Daoy (cell line): ENCODE results near the gene TRIM41. TPM values are rescaled to one million over a fixed set of nuclear protein-coding genes. Genes with fewer than 3 reads are reported as not detected.
A peak's percentile ranks its signal among the peaks of the same experiment; 100 is the strongest.
"Not testable (repeated sequence)": the region's sequence is repeated elsewhere in the genome, so short reads cannot be mapped to it uniquely, and the experiment has no call there.

ENCODE experiments used
- DNase-seq: peaks from one replicate; pipeline ENCODE4 v3.0.0-alpha.2; 2015; ENCODE audit warnings: low read depth
- total RNA-seq: library from RNA; depleted of rRNA; stranded (reverse); fragments of >200 nt; shearing (Covaris generic); gene quantifications from 2 replicates; pipeline ENCODE4 v1.2.3, GENCODE V29; 2014

The TRIM41 gene
- total RNA-seq, 1 experiment from 2014 or later: 23.3 TPM

DNA sequence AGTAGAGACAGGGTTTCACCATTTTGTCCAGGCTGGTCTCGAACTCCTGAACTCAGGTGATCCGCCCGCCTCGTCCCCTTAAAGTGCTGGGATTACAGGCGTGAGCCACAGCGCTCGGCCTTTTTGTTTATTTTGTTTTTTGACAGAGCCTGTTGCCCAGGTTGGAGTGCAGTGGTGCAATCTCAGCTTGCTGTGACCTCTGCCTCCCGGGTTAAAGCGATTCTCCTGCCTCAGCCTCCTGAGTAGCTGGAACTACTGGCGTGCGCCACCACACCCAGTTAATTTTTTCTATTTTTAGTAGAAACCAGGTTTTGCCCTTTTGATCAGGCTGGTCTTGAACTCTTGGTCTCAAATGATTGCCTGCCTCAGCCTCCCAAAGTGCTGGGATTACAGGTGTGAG, 12.9 kb upstream of the TRIM41 start:
- DNase-seq: not testable (repeated sequence)

- DNase-seq: not testable (repeated sequence)
Observed at GRCh38 chr5:181210698-181211097, 12.4 kb upstream of the TRIM41 start.

DNA sequence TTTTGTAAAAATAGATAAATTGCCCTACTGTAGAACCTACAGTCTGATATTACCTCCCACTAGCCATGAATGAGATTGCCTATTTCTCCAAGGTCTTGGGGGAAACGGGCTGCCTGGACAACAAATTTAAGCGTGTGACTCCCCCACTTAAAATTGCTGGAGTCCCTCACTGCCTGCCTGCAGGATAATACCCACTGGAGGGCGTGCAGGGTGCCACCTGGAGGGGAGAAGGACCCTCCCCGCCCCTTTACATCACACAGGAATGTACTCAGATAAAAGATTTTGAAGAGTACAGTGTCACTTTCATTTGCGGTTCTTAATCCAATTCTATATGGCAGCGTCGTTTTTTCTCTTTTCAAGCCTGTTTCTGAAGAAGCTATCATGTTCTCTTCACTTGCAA, 11.9 kb upstream of the TRIM41 start:
- DNase-seq: no peak

- no peak for DNase-seq
Observed at GRCh38 chr5:181212080-181212479, 11.0 kb upstream of the TRIM41 start.

DNA sequence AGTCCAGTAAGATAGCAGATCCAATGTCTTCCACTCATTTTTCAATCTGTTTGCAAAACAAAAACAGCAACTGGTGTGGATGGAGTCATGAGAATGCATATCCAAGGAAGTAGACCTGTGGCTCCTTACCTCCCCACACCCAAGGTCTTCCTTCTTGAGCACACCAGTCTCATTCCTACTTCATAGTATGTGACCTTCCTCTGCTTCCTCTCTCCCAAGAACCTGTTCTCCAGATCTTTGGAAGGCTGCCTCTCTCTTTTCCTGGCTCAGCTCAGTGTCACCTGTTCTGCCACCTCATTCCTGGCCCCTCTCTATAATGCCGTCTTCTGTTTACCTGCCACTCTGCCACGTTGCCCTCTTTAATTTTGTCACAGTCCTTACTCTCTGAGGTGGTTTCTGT, 10.1 kb upstream of the TRIM41 start:
- DNase-seq: no peak

DNA sequence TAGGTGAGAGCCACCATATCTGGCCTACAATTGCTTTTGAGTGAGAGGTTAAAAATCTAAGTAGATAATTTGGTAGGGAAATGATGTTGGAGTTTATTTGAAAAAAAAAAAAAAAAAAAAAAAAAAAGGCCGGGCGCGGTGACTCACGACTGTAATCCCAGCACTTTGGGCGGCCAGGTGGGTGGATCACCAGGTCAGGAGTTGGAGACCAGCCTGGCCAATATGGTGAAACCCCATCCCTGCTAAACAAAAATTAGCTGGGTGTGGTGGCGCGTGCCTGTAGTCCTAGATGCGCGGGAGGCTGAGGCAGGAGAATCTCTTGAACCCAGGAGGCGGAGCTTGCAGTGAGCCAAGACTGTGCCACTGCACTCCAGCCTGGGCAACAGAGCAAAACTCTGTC, 8.8 kb upstream of the TRIM41 start:
- DNase-seq: not testable (repeated sequence)

- DNase-seq: peak; percentile 66
Observed at GRCh38 chr5:181215997-181216989, 6.8 kb upstream of the TRIM41 start.

DNA sequence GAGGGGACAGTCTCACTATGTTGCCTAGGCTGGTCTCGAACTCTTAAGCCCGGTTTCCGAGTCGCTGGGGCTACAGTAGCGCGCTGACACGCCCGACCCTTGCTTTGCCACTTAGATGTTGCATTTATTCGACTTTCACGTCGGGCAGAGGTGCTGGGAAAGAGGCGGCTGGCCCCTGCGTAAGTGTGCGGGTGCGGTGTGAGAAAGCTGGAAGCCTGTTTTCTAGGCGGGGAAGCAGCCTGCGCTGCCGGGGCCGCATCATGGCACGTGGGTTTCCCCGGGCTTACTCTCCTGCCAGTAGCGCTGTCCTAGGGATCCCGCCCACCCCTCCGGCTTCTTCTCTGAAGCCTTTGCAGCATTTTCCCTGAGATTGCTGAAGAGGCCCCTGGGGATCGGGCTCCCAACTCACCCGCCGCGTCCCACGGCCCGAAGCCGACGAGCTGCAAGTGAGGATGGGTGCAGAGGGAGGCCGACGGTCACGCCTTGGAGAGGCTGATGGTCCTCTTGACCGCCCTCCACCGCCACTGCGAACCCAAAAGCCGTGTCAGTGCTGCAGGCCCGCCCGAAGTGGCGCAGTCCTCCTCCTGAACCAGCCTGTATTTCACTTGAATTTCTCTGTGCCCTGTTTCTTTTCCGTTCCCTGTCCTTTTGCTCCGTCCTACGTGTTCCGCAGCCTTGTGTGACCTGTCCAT, 5.8 kb upstream of the TRIM41 start:
- DNase-seq: peak; percentile 78

GRCh38 chr5:181217803-181218062, 5.3 kb upstream of the TRIM41 start:
- no peak for DNase-seq

DNA sequence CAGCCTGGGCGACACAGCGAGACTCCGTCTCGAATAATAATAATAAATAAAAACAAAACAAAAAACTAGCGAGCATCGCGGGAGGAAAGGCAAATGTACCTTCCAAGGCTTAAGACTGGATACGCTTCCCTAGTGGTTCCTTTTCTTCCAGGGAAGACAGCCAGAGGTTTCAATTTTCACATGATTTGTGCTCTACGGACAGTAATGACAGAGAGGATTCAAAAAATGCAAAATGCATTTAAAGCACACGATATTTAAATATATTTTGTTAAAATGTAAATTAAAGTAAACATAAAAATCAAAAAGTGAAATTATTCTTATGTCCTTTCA, 4.3 kb upstream of the TRIM41 start:
- no peak for DNase-seq

DNA sequence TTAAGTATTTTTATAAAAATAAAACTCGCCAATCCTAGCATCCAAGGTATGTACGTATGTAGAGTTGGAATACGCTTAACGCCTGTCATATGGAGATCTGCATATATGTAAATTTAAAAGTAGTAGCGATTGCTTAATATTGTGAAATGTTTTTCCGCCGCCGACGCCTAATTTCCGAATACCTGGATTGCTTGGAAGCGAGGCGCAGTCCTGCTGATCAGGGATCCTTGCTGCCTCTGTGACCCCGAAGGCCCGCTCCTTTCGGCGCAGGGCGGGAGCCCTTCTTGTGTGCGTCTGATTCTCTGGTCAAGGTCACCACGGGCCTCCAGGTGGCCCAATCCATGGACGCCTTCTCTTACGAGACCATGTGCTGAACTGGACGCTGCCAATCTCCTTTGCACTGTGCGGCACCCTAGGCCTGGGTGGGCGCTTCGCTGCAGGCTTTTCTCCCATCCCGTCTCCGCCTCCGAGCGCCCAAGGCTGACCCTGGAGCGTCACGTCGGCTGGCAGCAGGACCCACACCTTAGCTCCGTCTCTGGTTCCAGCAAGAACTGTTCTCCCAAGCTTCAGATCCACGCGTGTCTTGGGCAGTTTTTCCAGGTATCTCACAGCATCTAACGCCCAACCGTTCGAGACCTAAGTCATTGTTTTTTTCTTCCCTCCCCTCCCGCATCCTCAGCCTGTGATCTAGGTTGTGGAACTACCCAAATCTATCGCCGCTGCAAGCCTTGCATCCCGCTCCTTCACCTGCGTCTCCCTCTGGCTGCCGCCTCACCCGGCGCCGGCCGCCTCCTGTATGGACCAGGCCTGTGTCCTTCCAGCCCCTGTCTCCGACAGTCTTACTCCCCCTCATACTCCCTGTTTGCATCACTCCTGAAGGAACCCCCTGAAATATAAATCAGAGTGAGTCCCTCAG, 3.6 kb upstream of the TRIM41 start:
- no peak for DNase-seq

DNA sequence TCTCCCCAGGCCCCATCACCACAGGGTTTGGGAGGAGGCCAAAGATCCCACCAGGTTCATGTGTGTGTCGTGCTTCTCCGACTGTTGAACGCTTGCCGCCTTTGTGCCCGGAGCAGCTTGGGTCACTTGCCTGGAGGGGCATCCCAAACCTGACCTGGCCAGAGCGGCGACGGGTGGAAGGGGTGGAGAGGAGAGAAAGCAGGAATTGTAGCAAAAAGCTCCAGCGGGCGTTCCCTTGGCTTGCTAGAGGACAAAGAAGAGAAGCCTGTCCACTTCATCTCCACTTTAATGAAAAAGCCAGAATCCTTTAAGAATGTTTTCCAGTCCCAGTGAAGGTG, 2.9 kb upstream of the TRIM41 start:
- no peak for DNase-seq

DNA sequence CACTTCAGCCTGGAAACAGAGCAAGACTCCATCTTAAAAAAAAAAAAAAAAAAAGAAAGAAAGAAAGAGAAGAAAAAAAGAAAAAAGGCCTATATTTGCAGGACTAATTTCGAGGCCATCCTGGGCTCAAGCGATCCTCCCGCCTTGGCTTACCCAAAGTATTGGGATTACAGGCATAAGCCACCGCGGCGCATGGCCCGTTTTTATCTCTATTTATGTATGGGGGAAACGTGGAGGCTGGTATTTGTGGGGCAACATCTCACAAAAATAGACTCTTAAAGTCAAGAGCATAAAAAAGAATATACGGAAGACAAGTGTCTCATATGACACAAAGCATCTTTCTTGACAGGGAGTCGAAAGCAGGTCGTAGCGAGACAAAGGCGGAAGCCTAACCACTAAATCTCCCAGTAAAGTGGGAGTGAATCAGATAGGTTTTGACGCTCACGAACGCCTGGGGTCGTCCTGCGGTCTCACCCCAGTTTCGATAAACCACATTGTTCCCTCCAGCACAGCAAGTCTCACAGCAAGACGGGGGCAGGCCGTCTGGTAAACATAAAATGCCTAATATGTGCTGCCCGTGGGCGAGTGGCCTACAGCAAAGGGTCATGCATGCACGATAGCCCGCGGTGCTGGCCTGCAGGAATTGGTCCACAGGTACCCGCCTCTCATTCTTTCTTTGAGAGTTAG, 1.8 kb upstream of the TRIM41 start:
- no peak for DNase-seq

DNA sequence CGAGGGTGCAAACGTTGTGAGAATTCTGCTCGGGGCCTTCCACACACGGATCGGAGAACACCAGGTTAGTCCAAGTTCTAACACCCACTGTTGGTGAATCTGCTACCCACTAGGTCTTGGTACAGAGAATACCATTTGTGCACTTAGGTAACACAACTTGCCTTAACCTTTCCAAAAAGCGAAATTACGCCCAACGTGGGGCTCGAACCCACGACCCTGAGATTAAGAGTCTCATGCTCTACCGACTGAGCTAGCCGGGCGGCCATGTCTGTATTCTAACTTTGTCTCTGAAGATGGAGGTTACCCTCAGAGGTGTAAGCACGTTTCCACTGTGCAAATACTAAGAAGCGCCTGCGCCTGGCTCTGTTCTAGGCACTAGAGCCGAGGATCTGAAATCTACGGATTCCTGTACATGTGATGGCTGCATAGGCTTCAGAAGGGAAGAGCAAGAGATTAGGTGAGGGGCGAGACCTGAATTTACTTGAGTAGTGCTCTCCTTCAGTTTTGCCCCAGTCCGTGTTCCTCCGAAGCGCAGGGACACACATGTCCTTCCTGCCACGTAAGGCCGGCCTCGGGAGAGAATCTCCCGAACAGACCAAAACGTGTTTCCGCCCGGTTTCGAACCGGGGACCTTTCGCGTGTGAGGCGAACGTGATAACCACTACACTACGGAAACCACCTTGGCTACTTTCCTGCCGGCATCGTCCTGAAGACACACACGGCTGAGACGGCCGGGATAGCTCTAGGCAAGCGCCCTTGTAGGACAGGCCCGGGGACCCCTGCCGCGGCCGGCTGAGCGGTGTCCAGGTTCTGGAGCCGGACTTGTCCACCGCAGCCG, 1.1 kb upstream of the TRIM41 start:
- peak; percentile 99 for DNase-seq

DNA sequence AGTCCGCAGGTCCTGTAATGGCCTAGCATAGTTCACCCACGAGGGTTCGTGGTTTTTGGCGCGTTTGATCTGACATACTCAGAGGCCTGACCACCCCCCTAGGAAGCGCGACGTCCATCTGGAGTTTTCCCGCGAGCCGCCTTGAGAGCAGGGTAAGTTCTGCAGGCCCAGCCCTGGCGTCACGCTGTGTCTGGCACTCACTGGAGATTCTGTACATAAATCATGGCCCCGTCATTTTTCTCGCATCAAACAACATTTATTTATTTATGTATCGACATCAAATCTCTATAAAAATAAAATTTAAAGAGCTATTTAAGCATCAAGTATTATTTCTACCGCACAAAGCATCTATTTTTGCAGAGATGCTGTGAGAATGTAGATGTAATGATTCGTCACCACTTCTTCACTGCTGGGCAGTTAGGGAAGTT, 437 bp upstream of the TRIM41 start:
- DNase-seq: no peak

DNA sequence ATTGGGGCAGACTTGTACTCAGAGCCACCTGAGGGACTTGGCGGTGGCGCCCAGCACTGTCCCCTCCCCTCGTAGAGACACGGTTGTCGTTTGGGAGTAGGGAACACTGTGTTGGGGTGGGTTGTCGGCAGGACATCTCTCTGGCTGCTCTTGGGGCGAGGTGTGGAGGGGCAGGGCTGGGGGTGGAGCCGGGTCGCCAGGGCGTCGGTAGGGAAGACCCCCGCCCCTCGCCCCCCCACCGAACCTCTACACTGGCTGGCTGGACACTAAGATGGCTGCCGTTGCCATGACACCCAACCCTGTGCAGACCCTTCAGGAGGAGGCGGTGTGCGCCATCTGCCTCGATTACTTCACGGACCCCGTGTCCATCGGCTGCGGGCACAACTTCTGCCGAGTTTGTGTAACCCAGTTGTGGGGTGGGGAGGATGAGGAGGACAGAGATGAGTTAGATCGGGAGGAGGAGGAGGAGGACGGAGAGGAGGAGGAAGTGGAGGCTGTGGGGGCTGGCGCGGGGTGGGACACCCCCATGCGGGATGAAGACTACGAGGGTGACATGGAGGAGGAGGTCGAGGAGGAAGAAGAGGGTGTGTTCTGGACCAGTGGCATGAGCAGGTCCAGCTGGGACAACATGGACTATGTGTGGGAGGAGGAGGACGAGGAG, 778 bp downstream of the TRIM41 start:
- DNase-seq: peak; percentile 64

- DNase-seq: no peak
Observed at GRCh38 chr5:181224390-181225229, 1.5 kb downstream of the TRIM41 start.

GRCh38 chr5:181229996-181230395, 6.9 kb downstream of the TRIM41 start:
- DNase-seq: no peak

DNA sequence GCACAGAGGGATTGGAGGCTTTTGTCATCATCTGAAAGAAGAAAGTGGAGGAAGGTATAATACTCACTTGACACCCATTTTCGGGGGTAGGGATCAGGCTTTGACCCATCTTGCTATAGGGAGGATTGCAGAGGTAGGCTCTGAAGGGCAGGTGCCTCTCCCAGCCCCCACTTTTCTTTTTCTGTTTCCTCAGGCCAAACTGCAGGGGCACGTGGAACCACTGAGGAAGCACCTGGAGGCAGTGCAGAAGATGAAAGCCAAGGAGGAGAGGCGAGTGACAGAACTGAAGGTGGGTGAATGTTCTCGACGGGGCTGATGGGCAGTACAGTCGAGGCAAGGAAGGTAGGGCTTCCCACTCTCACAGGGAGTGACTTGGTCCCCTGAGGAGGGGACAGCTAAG, 7.5 kb downstream of the TRIM41 start:
- DNase-seq: no peak
